ENCODE measurements around the gene DESI2. TPM values are rescaled to one million over a fixed set of nuclear protein-coding genes. Genes with fewer than 3 reads are reported as not detected.

The DESI2 gene
- polyA plus RNA-seq, 2 of the 4 experiments (the other 2 are of a cell fraction), result 29.3 to 57.8 TPM

DNA sequence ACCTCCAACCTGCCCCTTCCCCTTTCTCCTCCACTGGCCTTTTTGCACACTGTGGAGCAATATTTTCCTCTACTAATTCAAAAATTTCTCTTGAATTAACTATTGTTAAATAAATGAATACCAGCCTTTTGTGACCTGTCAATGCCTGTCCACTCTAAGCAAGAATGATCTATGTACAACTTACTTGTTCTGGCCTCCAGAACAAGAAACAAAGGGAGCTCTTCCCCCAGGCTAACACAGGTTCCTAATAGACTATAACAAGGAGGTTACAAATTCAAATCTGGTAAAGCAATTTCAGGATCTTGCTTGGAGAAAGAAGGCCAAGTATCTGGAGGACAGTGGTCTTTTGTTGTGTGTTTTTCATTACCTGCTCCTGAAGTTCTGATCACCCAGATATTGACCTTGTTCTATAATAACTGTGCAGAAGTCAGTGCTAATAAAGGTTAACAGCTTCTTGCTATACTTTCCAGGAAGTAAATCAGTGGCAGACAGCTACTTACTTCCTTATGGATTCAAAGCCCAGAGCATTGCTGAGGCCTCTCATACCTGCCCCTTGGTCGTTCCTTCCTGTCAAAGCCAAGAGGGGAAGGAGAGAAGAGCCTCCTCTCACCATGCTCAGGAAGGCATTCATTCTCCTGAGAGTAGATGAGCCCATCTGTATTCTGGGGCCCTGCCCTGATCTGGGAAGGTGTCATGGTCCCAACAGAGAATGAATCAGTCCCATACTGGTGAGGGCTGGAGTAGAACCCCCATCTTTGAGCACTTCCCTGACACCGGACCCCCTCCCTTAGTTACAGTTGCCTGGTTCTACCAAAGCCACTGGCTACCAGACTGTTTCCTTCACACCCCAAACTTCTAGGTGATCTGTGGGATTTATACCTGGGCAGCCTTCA, 56.8 kb downstream of the DESI2 start:
- Histone ChIP-seq H3K4me2 (no peak overlapping the region), H3K4me1 (no peaks in the 10 kb centered on the region), H3K27ac (no peak overlapping the region), H3K9me3 (no peaks in the 10 kb centered on the region), H3K4me3 (no peak overlapping the region)
- FAIRE-seq (no peak), DNase-seq (ENCODE audit: low read depth in 1 of 2, low spot score in 1 of 2) (no peak), ATAC-seq (peak in 1 of 2 experiments; percentile 28; a peak in 2 of 6 replicates)
- 88% methylated on average over 1 of the region's 2 CpGs for WGBS (ENCODE audit: missing lambda C conversion rate)
- CTCF ChIA-PET, result interaction anchor here (0.6 to 1.4 kb wide), 2 partner anchors 11 to 442 kb away, joined by 3 read pairs; no protein-coding TSS in a partner anchor
- POLR2A ChIA-PET, result no interaction called here
- TF ChIP-seq, protein P1, sequence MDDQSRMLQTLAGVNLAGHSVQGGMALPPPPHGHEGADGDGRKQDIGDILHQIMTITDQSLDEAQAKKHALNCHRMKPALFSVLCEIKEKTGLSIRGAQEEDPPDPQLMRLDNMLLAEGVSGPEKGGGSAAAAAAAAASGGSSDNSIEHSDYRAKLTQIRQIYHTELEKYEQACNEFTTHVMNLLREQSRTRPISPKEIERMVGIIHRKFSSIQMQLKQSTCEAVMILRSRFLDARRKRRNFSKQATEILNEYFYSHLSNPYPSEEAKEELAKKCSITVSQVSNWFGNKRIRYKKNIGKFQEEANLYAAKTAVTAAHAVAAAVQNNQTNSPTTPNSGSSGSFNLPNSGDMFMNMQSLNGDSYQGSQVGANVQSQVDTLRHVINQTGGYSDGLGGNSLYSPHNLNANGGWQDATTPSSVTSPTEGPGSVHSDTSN (IDR thresholded peaks at IDR 0.05), result no peak
- no peak for TF ChIP-seq HOXB5 (CRISPR knock-in tag; IDR thresholded peaks at IDR 0.05)
- TF ChIP-seq NFE2L2 (conservative IDR thresholded peaks at IDR 0.05; ENCODE audit: low read length), result no peak
- TF ChIP-seq, protein P2, sequence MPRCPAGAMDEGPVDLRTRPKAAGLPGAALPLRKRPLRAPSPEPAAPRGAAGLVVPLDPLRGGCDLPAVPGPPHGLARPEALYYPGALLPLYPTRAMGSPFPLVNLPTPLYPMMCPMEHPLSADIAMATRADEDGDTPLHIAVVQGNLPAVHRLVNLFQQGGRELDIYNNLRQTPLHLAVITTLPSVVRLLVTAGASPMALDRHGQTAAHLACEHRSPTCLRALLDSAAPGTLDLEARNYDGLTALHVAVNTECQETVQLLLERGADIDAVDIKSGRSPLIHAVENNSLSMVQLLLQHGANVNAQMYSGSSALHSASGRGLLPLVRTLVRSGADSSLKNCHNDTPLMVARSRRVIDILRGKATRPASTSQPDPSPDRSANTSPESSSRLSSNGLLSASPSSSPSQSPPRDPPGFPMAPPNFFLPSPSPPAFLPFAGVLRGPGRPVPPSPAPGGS (IDR thresholded peaks at IDR 0.05), result no peak
- TF ChIP-seq JUN (IDR thresholded peaks at IDR 0.05), result no peak
- no peak for TF ChIP-seq CHD2 (IDR thresholded peaks at IDR 0.05; ENCODE audit: low read length, partially characterized antibody)
- no peak for TF ChIP-seq NR3C1 (IDR thresholded peaks at IDR 0.05)
- TF ChIP-seq, protein P3, sequence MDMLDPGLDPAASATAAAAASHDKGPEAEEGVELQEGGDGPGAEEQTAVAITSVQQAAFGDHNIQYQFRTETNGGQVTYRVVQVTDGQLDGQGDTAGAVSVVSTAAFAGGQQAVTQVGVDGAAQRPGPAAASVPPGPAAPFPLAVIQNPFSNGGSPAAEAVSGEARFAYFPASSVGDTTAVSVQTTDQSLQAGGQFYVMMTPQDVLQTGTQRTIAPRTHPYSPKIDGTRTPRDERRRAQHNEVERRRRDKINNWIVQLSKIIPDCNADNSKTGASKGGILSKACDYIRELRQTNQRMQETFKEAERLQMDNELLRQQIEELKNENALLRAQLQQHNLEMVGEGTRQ (IDR thresholded peaks at IDR 0.05), result no peak
- TF ChIP-seq, protein P4, sequence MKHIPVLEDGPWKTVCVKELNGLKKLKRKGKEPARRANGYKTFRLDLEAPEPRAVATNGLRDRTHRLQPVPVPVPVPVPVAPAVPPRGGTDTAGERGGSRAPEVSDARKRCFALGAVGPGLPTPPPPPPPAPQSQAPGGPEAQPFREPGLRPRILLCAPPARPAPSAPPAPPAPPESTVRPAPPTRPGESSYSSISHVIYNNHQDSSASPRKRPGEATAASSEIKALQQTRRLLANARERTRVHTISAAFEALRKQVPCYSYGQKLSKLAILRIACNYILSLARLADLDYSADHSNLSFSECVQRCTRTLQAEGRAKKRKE (CRISPR knock-in tag; IDR thresholded peaks at IDR 0.05; ENCODE audit: low read depth), result no peak
- TF ChIP-seq CBX2 (IDR thresholded peaks at IDR 0.05; ENCODE audit: borderline replicate concordance, low read depth), result no peak
- TF ChIP-seq MYC (IDR thresholded peaks at IDR 0.05; ENCODE audit: borderline replicate concordance, low read length), result no peak
- TF ChIP-seq, protein P5, sequence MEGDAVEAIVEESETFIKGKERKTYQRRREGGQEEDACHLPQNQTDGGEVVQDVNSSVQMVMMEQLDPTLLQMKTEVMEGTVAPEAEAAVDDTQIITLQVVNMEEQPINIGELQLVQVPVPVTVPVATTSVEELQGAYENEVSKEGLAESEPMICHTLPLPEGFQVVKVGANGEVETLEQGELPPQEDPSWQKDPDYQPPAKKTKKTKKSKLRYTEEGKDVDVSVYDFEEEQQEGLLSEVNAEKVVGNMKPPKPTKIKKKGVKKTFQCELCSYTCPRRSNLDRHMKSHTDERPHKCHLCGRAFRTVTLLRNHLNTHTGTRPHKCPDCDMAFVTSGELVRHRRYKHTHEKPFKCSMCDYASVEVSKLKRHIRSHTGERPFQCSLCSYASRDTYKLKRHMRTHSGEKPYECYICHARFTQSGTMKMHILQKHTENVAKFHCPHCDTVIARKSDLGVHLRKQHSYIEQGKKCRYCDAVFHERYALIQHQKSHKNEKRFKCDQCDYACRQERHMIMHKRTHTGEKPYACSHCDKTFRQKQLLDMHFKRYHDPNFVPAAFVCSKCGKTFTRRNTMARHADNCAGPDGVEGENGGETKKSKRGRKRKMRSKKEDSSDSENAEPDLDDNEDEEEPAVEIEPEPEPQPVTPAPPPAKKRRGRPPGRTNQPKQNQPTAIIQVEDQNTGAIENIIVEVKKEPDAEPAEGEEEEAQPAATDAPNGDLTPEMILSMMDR (IDR thresholded peaks at IDR 0.05), result no peak
- no peak for TF ChIP-seq FOSB (CRISPR knock-in tag; IDR thresholded peaks at IDR 0.05)
- no peak for TF ChIP-seq ZFP36 (IDR thresholded peaks at IDR 0.05; ENCODE audit: borderline replicate concordance, partially characterized antibody)
- TF ChIP-seq ESRRA (IDR thresholded peaks at IDR 0.05; ENCODE audit: borderline replicate concordance, low read length), result no peak
- TF ChIP-seq CHD4 (IDR thresholded peaks at IDR 0.05; ENCODE audit: borderline replicate concordance), result no peak
- TF ChIP-seq PHF8 (IDR thresholded peaks at IDR 0.05; ENCODE audit: borderline replicate concordance, low read depth), result no peak
- no peak for TF ChIP-seq GATA3 (IDR thresholded peaks at IDR 0.05; ENCODE audit: borderline replicate concordance)
- TF ChIP-seq, protein P6, sequence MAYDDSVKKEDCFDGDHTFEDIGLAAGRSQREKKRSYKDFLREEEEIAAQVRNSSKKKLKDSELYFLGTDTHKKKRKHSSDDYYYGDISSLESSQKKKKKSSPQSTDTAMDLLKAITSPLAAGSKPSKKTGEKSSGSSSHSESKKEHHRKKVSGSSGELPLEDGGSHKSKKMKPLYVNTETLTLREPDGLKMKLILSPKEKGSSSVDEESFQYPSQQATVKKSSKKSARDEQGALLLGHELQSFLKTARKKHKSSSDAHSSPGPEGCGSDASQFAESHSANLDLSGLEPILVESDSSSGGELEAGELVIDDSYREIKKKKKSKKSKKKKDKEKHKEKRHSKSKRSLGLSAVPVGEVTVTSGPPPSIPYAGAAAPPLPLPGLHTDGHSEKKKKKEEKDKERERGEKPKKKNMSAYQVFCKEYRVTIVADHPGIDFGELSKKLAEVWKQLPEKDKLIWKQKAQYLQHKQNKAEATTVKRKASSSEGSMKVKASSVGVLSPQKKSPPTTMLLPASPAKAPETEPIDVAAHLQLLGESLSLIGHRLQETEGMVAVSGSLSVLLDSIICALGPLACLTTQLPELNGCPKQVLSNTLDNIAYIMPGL (CRISPR knock-in tag; IDR thresholded peaks at IDR 0.05; ENCODE audit: borderline replicate concordance), result no peak
- TF ChIP-seq FOXS1 (CRISPR knock-in tag; IDR thresholded peaks at IDR 0.05), result no peak
